ENCODE data around the gene FLT3.

DNA sequence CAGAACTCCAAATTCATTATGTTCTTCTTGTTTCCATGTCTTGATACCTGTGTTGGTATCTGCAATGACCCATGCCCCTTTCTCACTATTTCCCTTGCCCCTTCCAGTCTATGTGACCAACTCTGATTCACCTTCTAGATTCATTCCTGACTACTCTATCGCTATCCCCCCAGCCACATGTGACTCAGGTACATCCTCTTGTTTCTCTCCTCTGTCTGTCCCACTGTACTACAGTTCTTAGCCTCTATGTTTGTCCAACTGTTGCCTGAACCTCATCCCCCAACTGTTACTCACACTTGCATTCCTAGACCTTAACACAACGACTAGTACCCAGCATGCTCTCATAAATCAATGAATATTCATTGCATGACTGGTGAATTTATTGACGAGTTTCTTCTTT lies 10.0 kb upstream of the FLT3 start:
- TF ChIP-seq, protein P1, sequence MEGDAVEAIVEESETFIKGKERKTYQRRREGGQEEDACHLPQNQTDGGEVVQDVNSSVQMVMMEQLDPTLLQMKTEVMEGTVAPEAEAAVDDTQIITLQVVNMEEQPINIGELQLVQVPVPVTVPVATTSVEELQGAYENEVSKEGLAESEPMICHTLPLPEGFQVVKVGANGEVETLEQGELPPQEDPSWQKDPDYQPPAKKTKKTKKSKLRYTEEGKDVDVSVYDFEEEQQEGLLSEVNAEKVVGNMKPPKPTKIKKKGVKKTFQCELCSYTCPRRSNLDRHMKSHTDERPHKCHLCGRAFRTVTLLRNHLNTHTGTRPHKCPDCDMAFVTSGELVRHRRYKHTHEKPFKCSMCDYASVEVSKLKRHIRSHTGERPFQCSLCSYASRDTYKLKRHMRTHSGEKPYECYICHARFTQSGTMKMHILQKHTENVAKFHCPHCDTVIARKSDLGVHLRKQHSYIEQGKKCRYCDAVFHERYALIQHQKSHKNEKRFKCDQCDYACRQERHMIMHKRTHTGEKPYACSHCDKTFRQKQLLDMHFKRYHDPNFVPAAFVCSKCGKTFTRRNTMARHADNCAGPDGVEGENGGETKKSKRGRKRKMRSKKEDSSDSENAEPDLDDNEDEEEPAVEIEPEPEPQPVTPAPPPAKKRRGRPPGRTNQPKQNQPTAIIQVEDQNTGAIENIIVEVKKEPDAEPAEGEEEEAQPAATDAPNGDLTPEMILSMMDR (IDR thresholded peaks at IDR 0.05) = no peak
- TF ChIP-seq POLR2A (IDR thresholded peaks at IDR 0.05) = no peak
